HG03066 (cell line): ENCODE data around the gene KIAA1328.
"Not testable (repeated sequence)": the region's sequence is repeated elsewhere in the genome, so short reads cannot be mapped to it uniquely, and the experiment has no call there.

ENCODE experiments used
- ATAC-seq: cut with Tn5 transposase; IDR thresholded peaks from one replicate; pipeline ENCODE4 v1.9.1; 2021; ENCODE audit warnings: low read depth; ENCODE audit not compliant: unreplicated experiment

The KIAA1328 gene

DNA sequence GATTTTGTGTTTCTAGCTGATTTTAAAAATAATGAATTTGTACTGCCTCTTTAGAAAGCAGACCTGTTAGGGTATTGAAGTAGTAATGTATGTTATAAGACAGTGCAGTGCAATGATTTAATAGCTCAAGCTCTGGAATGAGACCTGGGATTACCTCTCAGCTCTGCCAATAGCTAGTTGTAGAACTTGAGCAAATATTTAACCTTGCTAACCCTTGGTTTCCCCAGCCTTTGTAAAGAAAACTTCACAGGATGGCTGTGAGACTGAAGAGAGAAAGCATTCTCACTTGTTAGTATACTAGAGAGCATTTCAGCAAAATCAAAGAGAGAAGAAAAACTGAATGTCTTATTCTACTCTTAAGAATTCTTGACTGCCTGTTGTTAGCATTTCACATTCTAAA is 293.9 kb downstream of the KIAA1328 start:
- no peak for ATAC-seq

DNA sequence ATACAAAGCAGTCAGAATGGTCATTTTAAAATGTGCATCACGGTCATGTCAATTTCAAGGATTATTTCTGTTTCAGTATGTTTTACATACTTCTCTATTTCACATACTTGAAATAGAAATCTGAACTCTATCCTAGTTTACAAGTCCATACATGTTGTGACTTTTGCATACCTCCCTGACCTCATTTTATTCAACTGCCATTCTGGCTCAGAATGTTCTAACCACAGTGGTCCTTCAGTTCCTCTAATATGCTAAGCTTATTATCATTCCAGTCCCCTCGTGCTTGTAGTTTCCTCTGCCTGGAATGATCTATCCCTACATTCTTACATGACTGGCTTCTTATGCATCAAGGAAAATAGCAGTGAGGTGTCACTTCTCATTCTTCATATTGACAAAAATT is 295.6 kb downstream of the KIAA1328 start:
- ATAC-seq: no peak

GRCh38 chr18:37135177-37135576 is 306.2 kb downstream of the KIAA1328 start:
- no peak for ATAC-seq

DNA sequence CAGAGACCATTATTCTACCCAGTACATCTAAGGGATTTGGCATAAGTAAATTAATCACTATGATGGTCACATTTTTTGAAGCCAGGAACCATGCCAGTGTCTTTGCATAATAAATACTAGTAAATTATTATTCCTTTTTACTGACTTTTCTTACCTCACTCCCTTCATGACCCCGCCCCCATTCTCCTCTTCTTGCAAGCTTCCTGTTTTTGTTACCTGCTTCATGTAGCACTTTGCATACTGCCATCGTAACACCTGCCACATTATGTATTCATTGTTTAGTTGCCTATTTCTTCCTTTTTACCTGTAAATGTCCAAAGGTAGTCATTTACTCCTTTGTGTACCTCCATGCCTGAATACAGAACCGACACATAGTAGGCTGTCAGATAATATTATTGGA is 309.5 kb downstream of the KIAA1328 start:
- ATAC-seq: no peak

GRCh38 chr18:37139876-37140275 is 310.9 kb downstream of the KIAA1328 start:
- no peak for ATAC-seq

DNA sequence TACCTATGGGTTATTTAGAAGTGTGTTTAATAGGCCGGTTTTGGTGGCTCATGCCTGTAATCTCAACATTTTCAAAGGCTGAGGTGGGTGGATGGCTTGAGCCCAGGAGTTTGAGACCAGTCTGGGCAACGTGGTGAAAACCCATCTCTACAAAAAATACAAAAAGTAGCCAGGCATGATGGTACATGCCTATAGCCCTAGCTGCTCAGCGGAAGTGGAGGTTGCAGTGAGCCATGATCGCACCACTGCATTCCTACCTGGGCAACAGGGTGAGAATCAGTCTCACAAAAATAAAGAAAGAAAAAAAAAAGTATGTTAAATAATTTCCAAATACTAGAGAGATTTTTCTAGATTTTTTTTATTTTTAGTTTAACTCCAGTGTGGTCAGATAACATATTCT is 316.0 kb downstream of the KIAA1328 start:
- no peak for ATAC-seq

GRCh38 chr18:37156330-37156942 is 327.5 kb downstream of the KIAA1328 start:
- no peak for ATAC-seq

- ATAC-seq: no peak
These were observed 331.3 kb downstream of the KIAA1328 start for GRCh38 chr18:37160038-37160820.

DNA sequence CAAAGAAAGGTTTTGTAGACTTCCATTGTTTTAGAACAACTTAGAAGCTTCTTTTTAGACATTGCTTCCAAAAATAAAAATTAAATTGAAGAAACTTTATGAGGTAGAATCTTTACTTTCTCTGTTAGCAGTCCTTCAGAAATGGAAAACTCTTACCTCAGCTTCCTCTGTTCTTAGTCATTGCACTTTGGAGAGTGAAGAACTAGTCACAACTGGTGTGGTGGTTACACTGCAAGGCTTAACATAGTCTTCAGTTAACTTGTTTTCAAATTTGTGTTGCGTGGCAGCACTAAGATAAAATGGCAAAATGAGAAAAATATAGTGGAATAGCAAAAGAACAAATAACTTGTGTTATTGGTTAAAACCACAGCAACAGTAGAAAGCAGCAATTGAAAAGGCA is 332.6 kb downstream of the KIAA1328 start:
- no peak for ATAC-seq

GRCh38 chr18:37162551-37162950 is 333.6 kb downstream of the KIAA1328 start:
- ATAC-seq: no peak

GRCh38 chr18:37163119-37163518 is 334.2 kb downstream of the KIAA1328 start:
- no peak for ATAC-seq

GRCh38 chr18:37166491-37166890 is 337.6 kb downstream of the KIAA1328 start:
- no peak for ATAC-seq

GRCh38 chr18:37166966-37167365 is 338.0 kb downstream of the KIAA1328 start:
- not testable (repeated sequence) for ATAC-seq

DNA sequence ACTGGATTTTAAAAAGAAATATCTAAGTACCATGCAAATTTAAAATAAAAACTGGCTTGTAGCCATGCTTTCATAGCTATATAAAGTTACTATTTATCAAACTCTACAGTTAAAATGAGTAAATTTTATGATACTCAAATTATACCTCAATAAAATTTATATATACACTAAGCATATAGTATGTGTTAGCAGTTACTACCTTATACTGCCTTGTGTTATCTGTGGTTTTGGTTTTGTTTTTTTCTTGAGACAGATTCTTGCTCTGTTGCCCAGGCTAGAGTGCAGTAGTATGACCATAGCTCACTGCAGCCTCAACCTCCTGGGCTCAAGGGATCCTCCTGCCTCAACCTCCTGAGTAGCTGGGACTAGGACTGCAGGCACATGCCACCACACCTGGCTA is 342.1 kb downstream of the KIAA1328 start:
- ATAC-seq: no peak

GRCh38 chr18:37173384-37173783 is 344.5 kb downstream of the KIAA1328 start:
- ATAC-seq: no peak

DNA sequence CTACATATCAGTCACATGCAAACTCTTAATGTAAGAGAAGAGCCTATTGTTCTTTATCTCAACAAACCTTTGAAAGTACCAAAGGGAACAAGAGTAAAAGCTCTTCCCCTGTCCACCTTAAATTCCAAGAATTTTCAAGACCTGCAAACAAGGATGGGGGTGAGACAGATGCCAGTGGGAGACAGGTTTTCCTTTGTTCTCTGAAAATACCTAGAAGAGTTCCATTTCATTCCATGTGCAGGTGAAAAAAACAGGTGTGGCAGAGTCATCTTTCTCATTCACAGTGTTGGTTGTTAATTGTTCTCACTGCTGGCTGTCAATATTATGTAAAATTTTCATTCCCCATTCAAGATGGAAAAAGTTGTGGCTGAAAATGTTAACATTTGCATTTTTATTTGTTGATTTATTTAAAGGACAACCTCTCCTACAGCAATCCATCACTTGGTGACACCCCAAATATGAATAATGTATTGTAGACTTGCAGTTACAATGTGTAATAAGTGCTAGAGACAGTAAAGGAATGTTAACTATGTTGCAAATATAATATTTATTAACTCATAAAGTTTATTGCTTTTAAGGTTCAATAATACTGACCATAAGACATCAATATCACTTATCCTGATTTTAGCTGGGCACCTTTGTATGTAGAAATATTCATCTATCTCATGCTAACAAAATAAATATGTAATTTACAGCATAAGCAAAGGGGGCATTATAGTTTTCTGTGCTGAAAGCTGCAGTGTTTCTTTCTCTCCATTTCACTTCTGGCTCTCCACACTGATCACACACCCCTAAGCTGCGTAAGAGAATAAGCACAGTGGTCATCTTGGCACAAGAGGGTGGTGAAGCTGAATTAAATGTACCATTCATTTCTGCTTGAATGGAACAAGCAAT is 347.0 kb downstream of the KIAA1328 start:
- no peak for ATAC-seq

GRCh38 chr18:37176621-37176934 is 347.7 kb downstream of the KIAA1328 start:
- no peak for ATAC-seq

GRCh38 chr18:37179384-37179783 is 350.5 kb downstream of the KIAA1328 start:
- ATAC-seq: no peak

DNA sequence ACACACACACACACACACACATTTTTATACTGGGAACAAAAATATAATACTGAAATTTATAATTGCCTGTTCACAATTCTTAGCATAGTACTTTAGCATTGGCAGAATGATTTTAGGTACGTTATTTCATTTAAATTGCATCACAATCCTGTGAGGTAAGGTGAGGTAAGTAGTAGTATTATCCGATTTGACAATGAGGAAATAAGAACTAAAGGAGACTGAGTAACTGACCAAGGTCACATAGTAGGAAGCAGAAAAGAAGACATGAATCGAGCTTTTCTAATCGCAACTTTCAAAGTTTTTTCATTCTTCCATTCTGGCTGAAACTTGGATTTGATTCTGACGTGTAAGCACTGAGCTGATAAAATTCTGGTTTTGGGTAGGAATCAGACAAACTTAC is 351.2 kb downstream of the KIAA1328 start:
- no peak for ATAC-seq

- ATAC-seq: no peak
These were observed 353.6 kb downstream of the KIAA1328 start for GRCh38 chr18:37182340-37183135.
